ENCODE measurements around the gene SPOP.

DNA sequence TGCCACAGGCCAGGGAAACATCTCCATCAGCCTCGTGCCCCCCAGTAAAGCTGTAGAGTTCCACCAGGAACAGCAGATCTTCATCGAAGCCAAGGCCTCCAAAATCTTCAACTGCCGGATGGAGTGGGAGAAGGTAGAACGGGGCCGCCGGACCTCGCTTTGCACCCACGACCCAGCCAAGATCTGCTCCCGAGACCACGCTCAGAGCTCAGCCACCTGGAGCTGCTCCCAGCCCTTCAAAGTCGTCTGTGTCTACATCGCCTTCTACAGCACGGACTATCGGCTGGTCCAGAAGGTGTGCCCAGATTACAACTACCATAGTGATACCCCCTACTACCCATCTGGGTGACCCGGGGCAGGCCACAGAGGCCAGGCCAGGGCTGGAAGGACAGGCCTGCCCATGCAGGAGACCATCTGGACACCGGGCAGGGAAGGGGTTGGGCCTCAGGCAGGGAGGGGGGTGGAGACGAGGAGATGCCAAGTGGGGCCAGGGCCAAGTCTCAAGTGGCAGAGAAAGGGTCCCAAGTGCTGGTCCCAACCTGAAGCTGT is 98.9 kb downstream of the SPOP start:
- TF ChIP-seq, protein P1, sequence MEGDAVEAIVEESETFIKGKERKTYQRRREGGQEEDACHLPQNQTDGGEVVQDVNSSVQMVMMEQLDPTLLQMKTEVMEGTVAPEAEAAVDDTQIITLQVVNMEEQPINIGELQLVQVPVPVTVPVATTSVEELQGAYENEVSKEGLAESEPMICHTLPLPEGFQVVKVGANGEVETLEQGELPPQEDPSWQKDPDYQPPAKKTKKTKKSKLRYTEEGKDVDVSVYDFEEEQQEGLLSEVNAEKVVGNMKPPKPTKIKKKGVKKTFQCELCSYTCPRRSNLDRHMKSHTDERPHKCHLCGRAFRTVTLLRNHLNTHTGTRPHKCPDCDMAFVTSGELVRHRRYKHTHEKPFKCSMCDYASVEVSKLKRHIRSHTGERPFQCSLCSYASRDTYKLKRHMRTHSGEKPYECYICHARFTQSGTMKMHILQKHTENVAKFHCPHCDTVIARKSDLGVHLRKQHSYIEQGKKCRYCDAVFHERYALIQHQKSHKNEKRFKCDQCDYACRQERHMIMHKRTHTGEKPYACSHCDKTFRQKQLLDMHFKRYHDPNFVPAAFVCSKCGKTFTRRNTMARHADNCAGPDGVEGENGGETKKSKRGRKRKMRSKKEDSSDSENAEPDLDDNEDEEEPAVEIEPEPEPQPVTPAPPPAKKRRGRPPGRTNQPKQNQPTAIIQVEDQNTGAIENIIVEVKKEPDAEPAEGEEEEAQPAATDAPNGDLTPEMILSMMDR (IDR thresholded peaks at IDR 0.05; ENCODE audit: insufficient read depth, low read length, poor library complexity, severe bottlenecking): no peak
- no peak for TF ChIP-seq EZH2phosphoT487 (conservative IDR thresholded peaks at IDR 0.05; ENCODE audit: low read length)

Measured in SU-DHL-6 (cell line).